Rectal smooth muscle tissue (tissue), 1 donor: ENCODE data around the gene PIWIL4.
"Not testable (repeated sequence)": the region's sequence is repeated elsewhere in the genome, so short reads cannot be mapped to it uniquely, and the experiment has no call there.

Experiments
- H3K27ac ChIP-seq: one replicate; pipeline ENCODE4 v1.7.0; 2013; ENCODE audit warnings: low read depth, low read length, inconsistent platforms
- H3K27me3 ChIP-seq: one replicate; pipeline ENCODE4 v1.7.0; 2013; ENCODE audit warnings: low read length; ENCODE audit not compliant: control insufficient read depth, insufficient read depth
- H3K36me3 ChIP-seq: one replicate; pipeline ENCODE4 v1.7.0; 2013; ENCODE audit warnings: low read length; ENCODE audit not compliant: control insufficient read depth, insufficient read depth
- H3K4me1 ChIP-seq: one replicate; pipeline ENCODE4 v1.7.0; 2013; ENCODE audit warnings: low read length; ENCODE audit not compliant: control insufficient read depth, insufficient read depth
- H3K4me3 ChIP-seq: one replicate; pipeline ENCODE4 v1.7.0; 2013; ENCODE audit warnings: low read length
- H3K9ac ChIP-seq: one replicate; pipeline ENCODE4 v1.7.0; 2013; ENCODE audit warnings: low read length

The PIWIL4 gene

DNA sequence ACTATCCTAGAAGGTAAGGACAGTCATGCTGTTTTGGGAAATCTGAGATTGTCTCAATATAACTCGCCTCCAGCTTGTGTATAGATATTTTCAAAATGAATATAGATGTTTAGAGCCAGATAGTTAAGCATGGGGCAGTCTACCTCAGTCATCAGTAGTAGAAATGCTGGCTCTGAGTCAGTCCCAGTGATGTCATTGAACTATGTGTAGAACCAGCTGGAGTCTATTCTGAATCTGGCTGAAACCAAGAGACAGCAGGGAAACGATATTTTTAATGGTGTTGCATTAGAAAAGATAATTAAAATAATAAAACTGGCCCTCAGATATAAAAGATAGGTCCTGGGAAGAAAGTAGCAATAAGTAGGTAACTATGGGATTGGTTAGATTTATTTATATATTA is 25.9 kb downstream of the PIWIL4 start:
- Histone ChIP-seq H3K27ac (no peak overlapping the region), H3K4me3 (no peak overlapping the region), H3K36me3 (peaks cover 10% of the 10 kb centered on the region), H3K27me3 (no peaks in the 10 kb centered on the region), H3K9ac (no peak overlapping the region), H3K4me1 (no peaks in the 10 kb centered on the region)

DNA sequence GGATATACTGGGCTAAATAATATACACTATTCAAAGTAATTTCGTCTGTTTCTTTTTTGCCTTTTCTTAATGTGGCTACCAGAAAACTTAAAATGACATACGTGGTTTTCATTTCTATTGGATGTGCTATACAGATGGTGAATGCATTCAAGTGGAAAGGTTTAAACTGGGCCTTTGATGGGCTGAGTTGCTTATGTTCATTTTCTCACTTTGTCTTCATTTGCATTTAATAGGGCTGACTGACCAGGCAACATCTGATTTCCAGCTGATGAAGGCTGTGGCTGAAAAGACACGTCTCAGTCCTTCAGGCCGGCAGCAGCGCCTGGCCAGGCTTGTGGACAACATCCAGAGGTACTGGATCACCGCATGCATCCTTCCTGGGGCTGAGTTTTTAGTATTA is 27.9 kb downstream of the PIWIL4 start:
- Histone ChIP-seq H3K27me3 (no peaks in the 10 kb centered on the region), H3K4me1 (no peaks in the 10 kb centered on the region), H3K4me3 (no peak overlapping the region), H3K36me3 (peaks cover 3% of the 10 kb centered on the region), H3K27ac (no peak overlapping the region), H3K9ac (no peak overlapping the region)

DNA sequence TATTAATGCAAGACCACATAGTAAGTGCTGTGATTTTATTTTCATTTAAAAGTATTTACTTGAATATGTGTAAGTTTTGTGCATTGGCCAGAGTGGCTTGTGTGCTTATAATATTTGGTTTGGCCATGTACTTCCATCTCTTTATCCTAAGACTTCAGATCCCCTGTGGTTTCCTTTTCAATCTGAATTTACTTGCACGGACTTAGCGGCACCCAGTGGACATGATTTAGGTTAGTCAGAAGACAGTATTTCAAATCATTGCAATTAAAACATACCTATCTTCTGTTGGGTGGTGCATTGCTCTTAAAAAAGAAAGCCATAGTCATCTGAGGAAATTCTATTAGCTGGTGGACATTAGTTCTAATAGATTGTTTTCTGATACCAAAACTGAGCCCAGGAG is 30.7 kb downstream of the PIWIL4 start:
- H3K27me3 ChIP-seq, result no peaks in the 10 kb centered on the region
- no peak overlapping the region for H3K4me3 ChIP-seq
- H3K27ac ChIP-seq, result no peak overlapping the region
- H3K9ac ChIP-seq, result no peak overlapping the region
- no peaks in the 10 kb centered on the region for H3K4me1 ChIP-seq
- no peaks in the 10 kb centered on the region for H3K36me3 ChIP-seq

DNA sequence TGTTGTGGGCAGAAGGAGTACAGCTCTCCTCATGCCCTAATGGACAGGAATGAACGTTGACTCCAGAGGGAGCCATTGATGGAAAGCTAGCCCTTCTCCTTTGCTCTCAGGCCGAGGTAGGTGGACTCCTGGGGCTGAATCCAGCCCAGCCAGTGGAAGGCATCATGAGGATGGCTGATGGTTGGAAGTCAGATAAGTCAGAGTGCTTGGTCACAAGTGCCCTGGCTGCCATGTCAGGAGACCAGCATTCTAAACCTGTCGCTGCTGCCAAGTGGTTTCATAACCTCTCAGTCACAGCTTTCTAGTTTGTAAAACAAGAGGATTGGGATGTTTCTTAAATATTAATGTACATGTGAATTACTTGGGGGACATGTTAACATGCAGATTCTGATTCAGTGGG is 32.3 kb downstream of the PIWIL4 start:
- Histone ChIP-seq H3K4me3 (no peak overlapping the region), H3K27me3 (no peaks in the 10 kb centered on the region), H3K27ac (no peak overlapping the region), H3K4me1 (no peaks in the 10 kb centered on the region), H3K36me3 (no peaks in the 10 kb centered on the region), H3K9ac (no peak overlapping the region)

DNA sequence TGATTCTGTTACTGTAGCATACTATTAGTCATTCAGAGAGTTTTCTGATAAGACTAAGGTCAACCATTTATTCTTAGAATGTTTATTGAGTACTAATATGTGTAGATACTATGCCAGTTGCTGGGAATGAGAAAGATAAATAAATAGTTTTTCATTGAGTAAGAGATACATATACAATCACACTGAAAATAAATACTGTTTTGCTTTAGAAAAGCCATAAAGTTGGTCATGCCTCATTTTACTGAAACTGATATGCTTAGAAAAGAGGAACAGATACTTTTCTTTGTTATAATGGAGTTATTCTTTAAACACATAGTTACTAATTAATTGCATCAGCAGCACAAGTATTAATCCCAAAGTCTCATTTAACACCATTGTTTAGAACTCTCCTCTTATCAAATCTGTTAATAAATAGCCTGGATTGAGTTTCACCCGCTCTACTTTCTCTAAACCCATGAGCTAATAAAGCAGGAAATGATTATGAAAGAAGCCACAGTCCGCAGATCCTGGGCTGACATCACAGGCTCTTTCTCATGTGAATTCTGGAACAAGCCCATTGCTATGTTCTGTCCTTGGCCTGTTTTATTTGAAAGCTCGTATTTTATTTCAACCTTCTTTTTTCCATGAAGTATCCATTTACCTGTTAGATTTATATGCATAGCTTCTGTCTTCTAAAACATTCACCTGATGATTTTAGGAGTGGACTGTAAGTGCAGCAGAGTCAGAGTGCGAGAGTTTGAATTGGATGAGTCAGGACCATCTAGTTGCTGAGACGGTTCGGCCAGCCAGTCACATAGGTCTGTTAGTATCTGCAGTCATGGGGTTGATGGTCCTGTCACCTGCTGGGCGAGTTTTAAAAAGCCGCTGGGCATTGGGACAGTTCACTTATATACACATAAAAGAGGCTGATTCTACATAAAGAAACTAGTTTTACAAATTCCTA is 35.5 kb downstream of the PIWIL4 start:
- no peak overlapping the region for H3K4me3 ChIP-seq
- no peak overlapping the region for H3K9ac ChIP-seq
- no peaks in the 10 kb centered on the region for H3K4me1 ChIP-seq
- H3K27me3 ChIP-seq, result no peaks in the 10 kb centered on the region
- H3K36me3 ChIP-seq, result no peaks in the 10 kb centered on the region
- no peak overlapping the region for H3K27ac ChIP-seq

DNA sequence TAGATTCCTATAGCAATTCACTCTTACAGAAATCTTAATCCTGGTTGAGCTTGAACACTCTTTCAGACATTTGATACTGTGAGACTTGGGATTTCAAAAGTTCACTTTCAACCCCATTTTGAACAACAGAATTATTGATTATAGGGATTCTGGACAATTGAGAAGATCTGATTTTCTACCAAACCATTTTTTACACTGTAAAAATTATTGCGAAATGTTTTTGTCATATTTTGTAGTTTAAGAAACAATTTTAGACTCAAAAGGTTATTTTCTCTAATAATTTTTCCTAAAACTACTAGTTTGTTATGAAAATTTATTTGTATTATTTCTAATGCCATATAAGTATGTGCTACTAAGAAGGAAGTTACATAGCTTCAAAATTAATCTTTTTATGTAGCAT is 36.4 kb downstream of the PIWIL4 start:
- no peaks in the 10 kb centered on the region for H3K4me1 ChIP-seq
- H3K9ac ChIP-seq, result no peak overlapping the region
- no peaks in the 10 kb centered on the region for H3K27me3 ChIP-seq
- no peak overlapping the region for H3K4me3 ChIP-seq
- H3K36me3 ChIP-seq, result no peaks in the 10 kb centered on the region
- H3K27ac ChIP-seq, result no peak overlapping the region

DNA sequence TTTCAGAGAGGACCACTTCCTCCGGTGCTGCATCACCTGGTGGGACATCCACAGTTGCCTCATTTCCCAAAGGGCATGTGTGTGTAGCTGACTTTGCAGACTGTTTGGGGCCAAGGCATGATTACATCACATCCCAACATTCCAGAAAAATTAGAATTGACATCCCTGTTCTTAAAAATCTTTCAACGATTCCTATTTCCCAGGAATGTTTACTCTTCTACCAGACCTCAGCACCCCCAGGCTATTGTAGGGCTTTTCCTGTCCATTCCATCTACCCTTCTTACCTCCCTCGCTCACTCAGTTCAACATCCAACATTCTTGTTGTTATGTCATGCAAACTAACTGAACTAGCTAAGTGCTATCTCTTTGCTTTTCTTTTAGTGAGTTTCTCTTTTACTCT is 37.3 kb downstream of the PIWIL4 start:
- Histone ChIP-seq H3K9ac (no peak overlapping the region), H3K36me3 (no peaks in the 10 kb centered on the region), H3K27me3 (no peaks in the 10 kb centered on the region), H3K27ac (no peak overlapping the region), H3K4me3 (no peak overlapping the region), H3K4me1 (no peaks in the 10 kb centered on the region)

DNA sequence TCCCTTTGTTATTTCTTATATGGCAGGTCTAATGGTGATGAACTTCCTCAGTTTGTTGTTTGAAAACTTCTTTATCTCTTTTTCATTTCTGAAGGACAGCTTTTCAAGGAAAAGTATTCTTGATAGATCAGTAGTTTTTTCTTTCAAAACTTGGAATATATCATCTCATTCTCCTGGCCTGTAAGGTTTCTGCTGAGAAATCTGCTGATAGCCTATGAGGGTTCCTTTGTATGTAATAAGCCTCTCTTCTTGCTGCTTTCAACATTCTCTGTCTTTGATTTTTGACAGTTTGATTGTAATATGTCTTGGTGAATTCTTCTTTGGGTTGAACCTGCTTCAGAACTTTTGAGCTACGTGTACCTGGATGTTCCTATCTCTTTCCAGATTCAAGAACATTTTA is 46.0 kb downstream of the PIWIL4 start:
- Histone ChIP-seq H3K4me3 (no peak overlapping the region), H3K9ac (no peak overlapping the region), H3K27me3 (no peaks in the 10 kb centered on the region), H3K4me1 (no peaks in the 10 kb centered on the region), H3K36me3 (peaks cover 4% of the 10 kb centered on the region), H3K27ac (no peak overlapping the region)

DNA sequence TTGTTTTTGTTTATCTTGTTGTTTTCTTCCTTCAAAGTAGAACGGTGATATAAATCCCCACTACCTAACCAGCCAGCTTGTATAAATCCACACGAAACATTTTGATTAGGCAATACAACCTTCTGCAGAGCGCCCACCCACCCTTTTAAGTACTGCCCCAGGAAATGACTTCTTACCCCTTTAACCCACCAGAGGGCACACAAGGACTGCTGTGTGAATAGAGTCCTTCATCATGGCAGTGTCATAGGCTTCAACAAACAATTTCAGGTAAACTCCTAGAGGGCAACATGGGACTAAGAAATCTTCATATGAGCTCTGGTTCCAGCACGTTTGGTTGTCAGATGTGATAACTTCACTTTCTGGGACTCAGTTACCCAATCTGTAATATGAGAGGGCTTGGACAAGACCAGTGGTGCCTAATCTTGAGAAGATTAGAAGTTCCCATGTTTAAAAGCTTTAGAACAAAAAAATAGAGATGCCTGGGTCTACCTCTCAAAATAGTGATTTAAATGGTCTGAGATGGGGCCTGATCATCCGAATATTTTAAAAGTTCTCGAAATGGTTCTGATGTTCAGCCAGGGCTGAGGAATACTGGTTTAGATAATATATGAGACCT is 56.1 kb downstream of the PIWIL4 start:
- no peak overlapping the region for H3K4me3 ChIP-seq
- no peak overlapping the region for H3K9ac ChIP-seq
- no peak overlapping the region for H3K27ac ChIP-seq
- H3K4me1 ChIP-seq, result no peaks in the 10 kb centered on the region
- H3K27me3 ChIP-seq, result no peaks in the 10 kb centered on the region
- H3K36me3 ChIP-seq, result no peaks in the 10 kb centered on the region

DNA sequence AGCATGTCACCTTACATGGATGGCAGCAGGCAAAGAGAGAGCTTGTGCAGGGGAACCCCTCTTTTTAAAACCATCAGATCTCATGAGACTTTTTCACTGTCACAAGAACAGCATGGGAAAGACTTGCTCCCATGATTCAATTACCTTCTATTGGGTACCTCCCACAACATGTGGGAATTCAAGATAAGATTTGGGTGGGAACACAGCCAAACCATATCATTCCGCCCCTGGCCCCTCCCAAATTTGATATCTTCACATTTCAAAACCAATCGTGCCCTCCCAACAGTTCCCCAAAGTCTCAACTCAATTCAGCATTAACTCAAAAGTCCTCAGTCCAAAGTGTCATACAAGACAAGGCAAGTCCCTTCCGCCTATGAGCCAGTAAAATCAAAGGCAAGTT is 58.3 kb downstream of the PIWIL4 start:
- H3K36me3 ChIP-seq, H3K27ac ChIP-seq, H3K27me3 ChIP-seq, H3K4me3 ChIP-seq, H3K4me1 ChIP-seq, H3K9ac ChIP-seq: not testable (repeated sequence)

DNA sequence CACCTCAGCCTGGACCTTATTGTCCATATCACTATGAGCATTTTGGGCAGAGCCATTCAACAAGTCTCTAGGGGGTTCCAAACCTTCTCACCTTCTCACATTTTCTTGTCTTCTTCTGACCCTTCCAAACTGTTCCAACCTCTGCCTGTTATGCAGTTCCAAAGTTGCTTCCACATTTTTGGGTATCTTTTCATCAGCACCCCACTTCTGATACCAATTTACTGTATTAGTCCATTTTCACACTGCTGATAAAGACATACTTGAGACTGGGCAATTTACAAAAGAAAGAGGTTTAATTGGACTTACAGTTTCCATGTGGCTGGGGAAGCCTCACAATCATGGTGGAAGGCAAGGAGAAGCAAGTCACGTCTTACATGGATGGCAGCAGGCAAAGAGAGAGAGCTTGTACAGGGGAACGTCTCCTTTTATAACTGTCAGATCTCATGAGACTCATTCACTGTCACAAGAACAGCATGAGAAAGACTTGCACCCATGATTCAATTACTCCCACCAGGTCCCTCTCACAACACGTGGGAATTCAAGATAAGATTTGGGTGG is 59.9 kb downstream of the PIWIL4 start:
- not testable (repeated sequence) for H3K4me1 ChIP-seq, H3K27ac ChIP-seq, H3K9ac ChIP-seq, H3K4me3 ChIP-seq, H3K27me3 ChIP-seq, H3K36me3 ChIP-seq

DNA sequence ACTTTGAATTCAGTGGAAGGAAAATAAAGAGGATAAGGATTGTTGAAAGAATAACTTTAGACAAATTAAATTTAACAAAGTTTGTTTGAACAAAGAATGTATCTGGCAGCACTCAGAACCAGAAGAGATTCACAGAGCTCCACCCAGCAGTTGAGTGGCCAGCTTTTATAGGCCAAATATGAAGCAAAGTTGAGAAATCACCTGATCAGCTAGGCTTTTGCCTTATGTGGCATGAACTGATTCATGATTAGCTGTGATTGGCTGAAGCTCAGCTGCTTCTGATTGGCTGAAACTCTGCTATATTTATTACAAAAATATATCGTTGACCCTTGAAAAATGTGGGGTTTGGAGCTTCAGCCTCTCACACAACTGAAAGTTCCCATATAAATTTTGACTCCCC is 62.6 kb downstream of the PIWIL4 start:
- no peaks in the 10 kb centered on the region for H3K4me1 ChIP-seq
- no peaks in the 10 kb centered on the region for H3K36me3 ChIP-seq
- no peaks in the 10 kb centered on the region for H3K27me3 ChIP-seq
- no peak overlapping the region for H3K27ac ChIP-seq
- H3K9ac ChIP-seq, result no peak overlapping the region
- H3K4me3 ChIP-seq, result no peak overlapping the region

DNA sequence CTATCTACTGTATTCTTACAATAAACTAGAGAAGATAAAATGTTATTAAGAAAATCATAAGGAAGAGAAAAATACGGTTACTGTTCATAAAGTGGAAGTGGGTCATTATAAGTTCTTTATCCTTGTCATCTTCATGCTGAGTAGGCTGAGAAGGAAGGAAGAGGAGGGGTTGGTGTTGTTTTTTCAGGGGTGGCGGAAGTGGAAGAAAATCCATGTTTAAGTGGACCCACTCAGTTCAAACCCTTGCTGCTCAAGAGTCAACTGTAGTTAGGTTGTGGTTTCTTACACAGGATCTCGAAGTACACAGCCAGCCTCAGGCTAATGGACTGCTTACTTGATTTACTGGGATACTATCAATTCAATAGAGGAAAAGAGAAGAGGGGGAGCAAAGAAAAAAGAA is 63.1 kb downstream of the PIWIL4 start:
- Histone ChIP-seq H3K36me3 (no peaks in the 10 kb centered on the region), H3K9ac (no peak overlapping the region), H3K27ac (no peak overlapping the region), H3K4me3 (no peak overlapping the region), H3K4me1 (no peaks in the 10 kb centered on the region), H3K27me3 (no peaks in the 10 kb centered on the region)
